HG03378 (cell line): Measurements from ENCODE around the gene PTCRA.
A peak's percentile ranks its signal among the peaks of the same experiment; 100 is the strongest.
"Not testable (repeated sequence)": the region's sequence is repeated elsewhere in the genome, so short reads cannot be mapped to it uniquely, and the experiment has no call there.

ENCODE experiments used
- ATAC-seq: cut with Tn5 transposase; IDR thresholded peaks from one replicate; pipeline ENCODE4 v1.9.1; 2021; ENCODE audit warnings: mild to moderate bottlenecking, moderate library complexity; ENCODE audit not compliant: unreplicated experiment

The PTCRA gene

DNA sequence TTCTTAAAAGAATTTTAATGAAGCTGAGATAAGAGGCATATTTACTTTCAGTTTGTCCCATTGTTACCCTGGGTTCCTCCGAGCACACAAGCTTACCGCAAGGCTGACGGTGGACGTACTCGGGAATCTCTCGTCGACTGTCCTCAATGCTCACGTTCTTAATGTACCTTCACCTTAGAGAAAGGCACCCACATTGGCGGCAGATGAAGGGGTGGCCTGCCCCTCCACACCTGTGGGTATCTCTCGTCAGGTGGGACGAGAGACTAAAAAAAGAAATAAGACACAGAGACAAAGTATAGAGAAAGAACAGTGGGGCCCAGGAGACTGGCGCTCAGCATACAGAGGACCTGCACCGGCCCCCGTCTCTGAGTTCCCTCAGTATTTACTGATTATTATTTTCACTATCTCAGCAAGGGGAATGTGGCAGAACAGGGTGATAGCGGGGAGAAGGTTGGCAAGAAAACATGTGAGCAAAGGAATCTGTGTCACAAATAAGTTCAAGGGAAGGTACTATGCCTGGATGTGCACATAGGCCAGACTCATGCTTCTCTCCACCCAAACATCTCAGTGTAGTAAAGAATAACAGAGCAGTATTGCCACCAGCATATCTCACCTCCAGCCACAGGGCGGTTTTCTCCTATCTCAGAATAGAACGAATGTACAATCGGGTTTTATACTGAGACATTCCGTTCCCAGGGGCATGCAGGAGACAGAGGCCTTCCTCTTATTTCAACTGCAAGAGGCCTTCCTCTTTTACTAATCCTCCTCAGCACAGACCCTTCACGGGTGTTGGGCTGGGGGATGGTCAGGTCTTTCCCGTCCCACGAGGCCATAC lies 13.2 kb upstream of the PTCRA start:
- ATAC-seq = not testable (repeated sequence)

DNA sequence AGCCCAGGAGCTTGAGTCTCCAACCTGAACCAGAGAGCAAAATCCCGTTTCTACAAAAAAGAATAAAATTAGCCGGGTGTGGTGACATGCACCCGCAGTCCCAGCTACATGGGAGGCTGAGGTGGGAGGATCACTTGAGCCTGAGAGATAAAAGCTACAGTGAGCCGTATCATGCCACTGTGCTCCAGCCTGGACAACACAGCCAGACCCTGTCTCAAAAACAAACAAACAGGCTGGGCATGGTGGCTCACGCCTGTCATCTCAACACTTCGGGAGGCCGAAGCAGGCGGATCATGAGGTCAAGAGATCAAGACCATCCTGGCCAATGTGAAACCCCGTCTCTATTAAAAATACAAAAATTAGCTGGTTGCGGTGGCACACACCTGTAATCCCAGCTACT lies 11.4 kb upstream of the PTCRA start:
- ATAC-seq = no peak

GRCh38 chr6:42907336-42907735 lies 8.5 kb upstream of the PTCRA start:
- ATAC-seq = no peak

GRCh38 chr6:42909835-42910234 lies 6.0 kb upstream of the PTCRA start:
- no peak for ATAC-seq

DNA sequence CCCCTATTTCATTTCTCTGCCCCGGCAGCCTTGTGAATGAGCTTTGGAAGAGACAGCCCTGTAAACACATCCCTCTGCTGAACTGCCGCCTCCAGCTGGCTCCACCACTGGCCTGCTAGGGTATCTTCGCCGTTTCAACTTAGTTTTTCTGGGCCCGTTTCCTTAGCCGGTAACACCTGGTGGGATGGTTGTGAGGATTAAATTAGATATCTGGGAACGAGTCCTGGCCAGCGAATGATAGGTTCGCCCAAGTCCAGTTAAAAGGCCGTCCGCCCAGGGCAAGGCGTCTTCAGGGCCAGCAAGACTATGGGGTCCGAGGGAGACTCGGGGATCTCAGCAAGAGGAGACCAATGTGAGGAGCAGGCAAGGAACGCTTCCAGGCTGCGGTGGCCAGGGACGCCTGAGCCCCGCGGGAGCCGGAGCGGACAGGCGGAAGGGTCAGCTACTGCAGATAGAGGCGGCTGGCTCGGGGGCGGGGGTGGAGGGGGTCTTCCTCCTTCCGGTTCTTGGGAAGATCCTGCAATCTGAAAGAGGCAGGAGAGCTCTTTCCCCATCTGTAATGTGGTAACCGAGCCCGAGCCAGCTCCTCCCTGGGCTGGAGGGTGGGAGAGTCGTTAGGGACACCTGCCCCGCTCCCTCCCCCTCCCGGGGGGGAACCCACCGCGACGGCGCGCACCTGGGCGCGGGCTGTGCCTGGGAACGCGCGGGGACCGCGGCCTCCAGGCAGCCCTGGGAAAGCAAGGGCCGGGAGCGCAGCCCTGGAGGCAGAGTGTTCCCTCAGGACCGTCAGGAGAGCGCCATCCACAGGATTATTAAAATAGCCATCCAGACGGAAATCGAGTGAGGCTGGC lies 4.5 kb upstream of the PTCRA start:
- no peak for ATAC-seq

- no peak for ATAC-seq
Observed at GRCh38 chr6:42914546-42914945, 1.3 kb upstream of the PTCRA start.

GRCh38 chr6:42916288-42916687 lies 435 bp downstream of the PTCRA start:
- ATAC-seq = no peak

DNA sequence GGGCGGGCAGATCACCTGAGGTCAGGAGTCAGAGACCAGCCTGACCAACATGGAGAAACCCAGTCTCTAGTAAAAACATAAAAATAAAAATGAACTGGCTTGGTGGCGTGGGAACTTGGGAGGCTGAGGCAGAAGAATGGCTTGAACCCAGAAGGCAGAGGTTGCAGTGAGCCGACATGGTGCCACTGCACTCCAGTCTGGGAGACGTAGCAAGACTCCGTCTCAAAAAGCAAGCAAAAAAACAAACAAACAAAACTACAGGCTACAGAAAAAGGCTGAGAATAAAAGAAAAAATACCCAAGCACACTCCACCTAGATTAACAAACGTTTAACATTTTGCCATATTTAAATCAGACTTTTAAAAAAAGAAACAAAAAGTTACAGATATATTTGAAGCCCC lies 5.9 kb downstream of the PTCRA start:
- no peak for ATAC-seq

GRCh38 chr6:42923666-42924065 lies 7.8 kb downstream of the PTCRA start:
- ATAC-seq = no peak

- ATAC-seq = no peak
Observed at GRCh38 chr6:42925248-42925857, 9.5 kb downstream of the PTCRA start.

DNA sequence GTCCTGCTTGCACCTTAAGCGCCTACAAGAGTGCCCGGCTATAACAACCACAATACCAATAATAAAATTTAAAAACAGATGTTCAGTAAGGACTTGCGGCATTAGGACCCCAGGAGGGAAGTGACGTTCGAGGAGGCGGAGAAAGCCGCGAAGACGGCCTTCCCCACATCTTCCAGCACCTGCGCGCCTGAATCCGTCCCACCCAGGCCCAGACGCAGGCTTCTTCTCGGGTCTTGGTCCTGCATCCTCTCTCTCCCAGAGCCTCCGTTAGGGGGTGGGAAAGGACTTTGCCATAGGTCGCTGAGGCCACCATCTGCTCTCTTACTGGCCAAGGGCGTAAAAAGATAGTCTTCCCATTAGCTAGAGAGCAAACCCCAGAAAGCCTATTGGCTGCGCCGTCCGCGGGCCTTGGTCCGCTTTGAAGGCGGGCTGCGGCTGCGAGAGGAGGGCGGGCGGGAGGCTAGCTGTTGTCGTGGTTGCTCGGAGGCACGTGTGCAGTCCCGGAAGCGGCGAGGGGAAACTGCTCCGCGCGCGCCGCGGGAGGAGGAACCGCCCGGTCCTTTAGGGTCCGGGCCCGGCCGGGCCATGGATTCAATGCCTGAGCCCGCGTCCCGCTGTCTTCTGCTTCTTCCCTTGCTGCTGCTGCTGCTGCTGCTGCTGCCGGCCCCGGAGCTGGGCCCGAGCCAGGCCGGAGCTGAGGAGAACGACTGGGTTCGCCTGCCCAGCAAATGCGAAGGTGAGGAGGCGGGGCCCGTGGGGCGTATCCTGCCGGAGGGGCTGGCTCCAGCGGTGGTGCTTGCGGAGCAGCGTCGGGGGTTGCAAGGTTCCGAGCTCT lies 13.3 kb downstream of the PTCRA start, which contains the start of gene CNPY3:
Gene CNPY3 (plus strand): TSS at position 495 of the 835 bp plus-strand sequence. CDS start 91 bp downstream, at position 586.
- ATAC-seq = peak; percentile 74

DNA sequence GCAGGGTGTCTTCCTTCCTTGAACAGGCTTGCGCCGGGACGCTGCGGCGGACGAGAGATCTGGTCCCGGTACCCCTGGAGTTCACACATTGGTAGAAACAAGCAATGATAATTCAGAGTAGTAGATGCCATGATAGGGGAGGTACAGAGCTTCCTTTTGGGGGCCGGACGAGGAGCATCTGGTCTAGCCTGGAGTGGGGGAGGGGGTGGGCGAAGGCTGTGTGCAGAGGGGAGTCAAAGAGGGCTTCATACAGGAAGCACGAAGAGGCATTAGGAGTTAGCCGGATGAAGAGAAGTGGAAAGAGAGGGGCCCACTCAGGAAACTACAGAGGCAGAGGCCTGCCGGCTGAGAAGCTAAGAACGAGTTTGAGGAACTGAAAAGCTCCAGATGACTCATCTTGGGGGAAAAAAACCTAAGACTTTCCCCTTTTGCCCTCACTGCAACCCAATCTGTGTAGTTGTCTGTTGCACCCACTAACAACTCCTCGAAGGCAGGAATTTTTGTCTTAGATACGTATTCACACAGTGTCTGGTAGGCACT lies 14.0 kb downstream of the PTCRA start:
- peak; percentile 73 for ATAC-seq

- no peak for ATAC-seq
Observed at GRCh38 chr6:42932412-42932811, 16.6 kb downstream of the PTCRA start.

- no peak for ATAC-seq
Observed at GRCh38 chr6:42933205-42933604, 17.4 kb downstream of the PTCRA start.

- ATAC-seq = no peak
Observed at GRCh38 chr6:42935322-42935721, 19.5 kb downstream of the PTCRA start.

DNA sequence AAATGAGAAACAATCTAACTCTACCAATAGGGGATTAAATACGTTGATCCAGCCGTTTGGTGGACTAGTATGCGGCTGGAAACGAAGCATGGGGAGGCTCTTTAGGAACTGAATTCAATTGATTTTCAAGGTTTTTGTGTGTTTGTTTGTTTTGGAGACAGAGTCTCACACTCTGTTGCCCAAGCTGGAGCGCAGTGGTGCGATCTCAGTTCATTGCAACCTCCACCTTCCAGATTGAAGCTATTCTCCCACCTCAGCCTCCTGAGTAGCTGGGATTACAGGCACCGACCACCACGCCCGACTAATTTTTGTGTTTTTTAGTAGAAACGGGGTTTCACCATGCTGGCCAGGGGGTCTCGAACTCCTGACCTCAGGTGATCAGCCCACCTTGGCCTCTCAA lies 20.5 kb downstream of the PTCRA start:
- no peak for ATAC-seq

DNA sequence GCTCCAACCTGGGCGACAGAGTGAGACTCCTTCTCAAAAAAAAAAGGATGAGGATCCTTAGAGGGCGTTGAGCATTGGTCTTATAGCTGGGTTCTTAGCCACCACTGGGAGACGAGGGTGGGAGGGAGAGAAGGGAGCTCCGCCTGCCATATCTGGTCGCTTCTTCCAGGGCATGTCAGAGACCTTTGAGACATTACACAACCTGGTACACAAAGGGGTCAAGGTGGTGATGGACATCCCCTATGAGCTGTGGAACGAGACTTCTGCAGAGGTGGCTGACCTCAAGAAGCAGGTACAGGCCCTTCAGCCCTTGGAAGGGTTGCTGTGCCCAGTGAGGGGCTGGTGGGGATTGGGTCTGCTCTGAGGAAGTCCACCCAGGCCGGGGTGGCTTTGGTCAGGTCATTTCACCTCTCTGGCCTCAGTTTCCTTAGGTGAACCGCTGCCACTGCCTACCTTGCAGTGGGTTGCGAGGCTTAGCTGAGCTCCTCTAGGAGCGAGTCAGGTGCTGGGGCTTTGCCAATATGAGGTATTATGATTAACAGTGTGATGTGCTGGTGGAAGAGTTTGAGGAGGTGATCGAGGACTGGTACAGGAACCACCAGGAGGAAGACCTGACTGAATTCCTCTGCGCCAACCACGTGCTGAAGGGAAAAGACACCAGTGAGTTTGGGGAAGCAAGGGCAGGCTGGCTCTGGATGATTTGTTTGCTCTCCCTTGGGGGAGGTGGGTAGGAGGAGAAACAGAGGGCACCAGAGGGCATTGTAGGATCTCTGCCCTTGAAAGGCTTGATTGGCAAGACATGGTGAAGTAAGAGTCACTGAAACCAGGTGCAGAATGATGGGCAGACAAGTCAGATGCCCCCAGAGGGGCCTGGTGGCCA lies 21.9 kb downstream of the PTCRA start:
- ATAC-seq = no peak

DNA sequence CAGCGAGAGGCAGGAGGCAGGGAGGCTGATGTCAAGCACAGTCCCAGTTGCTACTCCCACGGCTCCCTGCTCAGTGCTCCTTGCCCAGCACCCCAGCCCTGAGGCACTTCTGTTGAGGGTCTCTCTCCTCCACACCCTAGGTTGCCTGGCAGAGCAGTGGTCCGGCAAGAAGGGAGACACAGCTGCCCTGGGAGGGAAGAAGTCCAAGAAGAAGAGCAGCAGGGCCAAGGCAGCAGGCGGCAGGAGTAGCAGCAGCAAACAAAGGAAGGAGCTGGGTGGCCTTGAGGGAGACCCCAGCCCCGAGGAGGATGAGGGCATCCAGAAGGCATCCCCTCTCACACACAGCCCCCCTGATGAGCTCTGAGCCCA lies 22.6 kb downstream of the PTCRA start:
- ATAC-seq = no peak
